ENCODE data around the gene GIT2. TPM values are rescaled to one million over a fixed set of nuclear protein-coding genes. Genes with fewer than 3 reads are reported as not detected.
"Not testable (repeated sequence)": the region's sequence is repeated elsewhere in the genome, so short reads cannot be mapped to it uniquely, and the experiment has no call there.

The GIT2 gene
- total RNA-seq, 1 donor from 2014 or later: 54.2 TPM

GRCh38 chr12:109923481-109924245, 72.5 kb downstream of the GIT2 start:
- no peak for DNase-seq (ENCODE audit: low spot score)

DNA sequence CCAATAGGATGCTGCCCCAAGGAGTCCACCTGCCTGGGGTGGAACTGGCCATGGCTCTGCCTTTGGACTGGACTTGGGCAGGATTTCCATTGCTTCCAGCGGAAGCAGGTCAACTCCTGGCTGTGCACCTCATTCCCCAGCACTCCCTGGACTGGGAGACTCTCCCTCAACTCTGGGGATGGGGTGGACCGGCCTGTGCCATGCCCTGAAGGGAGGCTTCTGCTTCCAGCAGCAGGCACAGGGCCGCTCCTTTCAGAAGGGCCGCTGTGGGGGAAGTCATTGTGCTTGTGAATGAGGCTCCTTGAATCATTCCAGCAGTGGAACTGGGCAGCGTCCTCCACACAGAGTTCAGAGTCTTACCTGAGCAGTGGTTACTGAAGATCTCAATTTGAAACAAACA, 73.1 kb downstream of the GIT2 start:
- DNase-seq (ENCODE audit: low spot score): no peak

DNA sequence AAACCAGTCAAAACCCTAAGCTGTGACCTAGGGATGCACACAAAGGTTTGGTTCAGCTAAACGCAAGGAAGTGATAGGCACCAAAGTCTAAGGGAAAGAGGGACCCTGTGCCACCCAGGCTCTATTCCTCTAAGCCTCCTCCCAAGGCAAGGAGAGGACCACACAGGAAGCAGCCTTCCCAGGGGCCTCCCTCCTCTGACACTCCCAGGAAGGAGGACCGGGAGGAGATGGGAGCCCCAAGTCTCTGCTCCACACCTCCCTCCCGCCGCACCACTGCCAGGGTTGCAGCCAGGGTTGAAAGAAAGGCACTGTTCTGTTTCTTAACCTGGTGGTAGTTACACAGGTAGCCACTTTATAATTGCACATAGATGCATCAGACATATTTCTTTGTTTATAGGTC, 74.2 kb downstream of the GIT2 start:
- DNase-seq (ENCODE audit: low spot score): no peak

GRCh38 chr12:109920261-109920780, 75.8 kb downstream of the GIT2 start:
- no peak for DNase-seq (ENCODE audit: low spot score)

- DNase-seq (ENCODE audit: low spot score): no peak
Observed at GRCh38 chr12:109919456-109919855, 76.7 kb downstream of the GIT2 start.

DNA sequence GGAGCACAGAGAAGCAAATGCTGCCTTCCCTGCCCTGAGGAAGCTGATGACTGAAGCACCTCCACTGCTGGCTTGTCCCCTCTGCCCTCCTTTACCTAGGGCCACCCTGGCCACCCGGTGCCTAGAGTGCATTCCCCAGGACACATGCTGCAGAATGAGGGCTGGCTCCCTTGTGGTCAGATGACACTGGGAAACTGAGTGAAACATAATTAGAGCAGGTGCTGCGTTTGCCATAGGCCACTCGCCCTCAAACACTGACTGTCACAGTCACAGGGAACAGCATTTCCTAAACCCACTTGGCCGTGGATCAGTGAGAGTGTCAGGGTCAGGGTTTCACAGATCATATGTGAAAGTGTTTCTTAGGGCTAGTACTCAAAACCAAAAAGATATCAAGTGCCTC, 80.1 kb downstream of the GIT2 start:
- DNase-seq (ENCODE audit: low spot score): no peak

- no peak for DNase-seq (ENCODE audit: low spot score)
Observed at GRCh38 chr12:109915171-109916040, 80.8 kb downstream of the GIT2 start.

DNA sequence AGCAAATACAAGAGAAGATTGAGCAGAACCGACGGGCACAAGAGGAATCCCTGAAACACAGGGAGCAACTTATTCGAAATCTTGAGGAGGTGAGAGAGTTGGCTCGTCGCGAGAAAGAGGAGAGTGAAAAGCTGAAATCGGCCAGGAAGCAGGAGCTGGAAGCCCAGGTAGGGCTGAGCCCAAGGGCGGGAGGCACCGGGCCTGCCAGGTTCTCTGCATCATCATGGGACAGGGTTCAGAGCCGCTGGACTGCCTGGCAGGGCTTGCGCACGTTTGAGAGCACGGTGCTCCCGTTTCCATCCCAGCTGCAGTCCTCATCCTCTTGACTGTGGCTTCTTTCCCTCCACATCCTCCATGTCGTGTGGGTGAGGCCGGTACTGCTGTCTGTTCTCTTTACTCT, 81.7 kb downstream of the GIT2 start:
- DNase-seq (ENCODE audit: low spot score): no peak

GRCh38 chr12:109912855-109913321, 83.3 kb downstream of the GIT2 start:
- DNase-seq (ENCODE audit: low spot score): no peak

GRCh38 chr12:109910969-109911348, 85.2 kb downstream of the GIT2 start:
- no peak for DNase-seq (ENCODE audit: low spot score)

- no peak for DNase-seq (ENCODE audit: low spot score)
Observed at GRCh38 chr12:109910254-109910968, 85.8 kb downstream of the GIT2 start.

- DNase-seq (ENCODE audit: low spot score): no peak
Observed at GRCh38 chr12:109905301-109905700, 90.9 kb downstream of the GIT2 start.

GRCh38 chr12:109902891-109903418, 93.2 kb downstream of the GIT2 start:
- DNase-seq (ENCODE audit: low spot score): no peak

GRCh38 chr12:109900752-109901580, 95.2 kb downstream of the GIT2 start:
- no peak for DNase-seq (ENCODE audit: low spot score)

DNA sequence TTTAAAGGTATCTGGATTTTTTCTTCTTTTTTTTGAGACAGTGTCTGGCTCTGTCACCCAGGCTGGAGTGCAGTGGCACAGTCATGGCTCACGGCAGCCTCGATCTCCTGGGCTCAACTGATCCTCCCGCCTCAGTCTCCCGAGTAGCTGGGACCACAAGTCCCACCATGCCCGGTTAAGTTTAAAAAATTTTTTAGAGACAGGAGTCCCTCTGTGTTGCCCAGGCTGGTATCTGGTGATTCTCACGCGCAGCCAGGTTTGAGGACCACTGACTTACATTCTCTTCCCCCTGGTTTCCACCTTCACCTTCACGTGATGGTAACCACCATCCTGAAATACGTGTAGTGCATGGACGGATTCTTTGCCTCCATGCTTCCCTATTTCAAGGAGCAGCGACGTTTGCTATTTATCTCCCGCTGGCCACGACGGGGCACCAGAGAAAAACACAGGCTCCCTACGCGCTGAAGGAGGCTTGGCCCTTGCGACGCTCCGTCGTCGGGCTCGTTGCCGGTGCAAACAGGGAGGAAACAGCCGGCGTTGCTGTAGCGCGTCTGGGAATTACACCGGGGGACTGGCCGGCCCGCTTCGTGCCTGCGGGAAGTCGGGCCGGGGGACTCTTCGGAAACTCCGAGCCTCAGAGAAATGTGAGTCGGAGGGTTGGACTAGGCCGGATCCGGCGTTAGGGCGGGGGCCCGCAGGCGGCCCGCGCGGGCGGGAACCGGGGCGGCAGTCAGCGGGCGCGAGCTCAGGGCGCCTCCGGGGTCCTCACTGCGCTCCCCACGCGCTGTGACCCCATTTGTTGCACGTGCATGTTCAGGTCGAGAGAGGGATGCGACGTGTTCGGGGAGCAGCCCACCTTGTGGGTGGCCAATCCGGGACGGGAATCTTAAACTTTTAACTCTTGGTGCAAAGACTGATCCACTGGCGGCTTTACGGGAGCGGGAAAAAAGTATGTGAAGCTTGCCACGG, 96.1 kb downstream of the GIT2 start, which contains the start of gene TCHP:
TSS of gene TCHP (plus strand) at position 492 of the 969 bp plus-strand sequence. CDS start 2,753 bp downstream, outside the sequence.
- DNase-seq (ENCODE audit: low spot score): peak; percentile 93

DNA sequence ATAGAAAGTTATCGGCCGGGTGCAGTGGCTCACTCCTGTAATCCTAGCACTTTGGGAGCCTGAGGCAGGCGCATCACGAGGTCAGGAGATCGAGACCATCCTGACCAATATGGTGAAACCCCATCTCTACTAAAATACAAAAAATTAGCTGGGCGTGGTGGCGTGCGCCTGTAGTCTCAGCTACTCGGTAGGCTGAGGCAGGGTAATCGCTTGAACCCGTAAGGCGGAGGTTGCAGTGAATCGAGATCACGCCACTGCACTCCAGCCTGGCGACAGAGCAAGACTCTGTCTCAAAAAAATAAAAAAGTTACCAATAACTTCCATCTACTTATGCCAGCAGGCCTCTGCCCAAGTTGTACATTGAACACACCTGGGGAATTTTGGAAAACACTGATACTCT, 96.8 kb downstream of the GIT2 start:
- not testable (repeated sequence) for DNase-seq (ENCODE audit: low spot score)

DNA sequence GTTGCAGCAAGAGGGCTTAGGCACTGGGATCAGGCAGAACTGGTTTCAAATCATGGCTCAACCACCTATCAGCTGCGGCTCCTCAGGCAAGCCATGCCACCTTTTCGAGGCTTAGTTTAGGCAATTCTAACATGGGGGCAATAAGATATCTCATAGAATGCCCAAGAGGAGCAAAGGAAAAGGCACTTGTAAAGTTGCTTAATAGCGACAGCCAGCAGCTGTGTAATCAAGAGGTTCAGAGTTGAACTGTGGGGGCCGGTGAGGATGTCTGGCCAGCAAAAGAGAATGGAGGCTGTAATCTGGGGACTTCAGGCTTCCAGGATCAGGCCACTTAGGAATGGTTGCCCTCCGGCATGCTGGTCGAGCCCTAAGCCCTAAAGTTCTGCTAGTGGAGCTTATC, 99.1 kb downstream of the GIT2 start:
- no peak for DNase-seq (ENCODE audit: low spot score)

- DNase-seq (ENCODE audit: low spot score): no peak
Observed at GRCh38 chr12:109896188-109896587, 100.0 kb downstream of the GIT2 start.

DNA sequence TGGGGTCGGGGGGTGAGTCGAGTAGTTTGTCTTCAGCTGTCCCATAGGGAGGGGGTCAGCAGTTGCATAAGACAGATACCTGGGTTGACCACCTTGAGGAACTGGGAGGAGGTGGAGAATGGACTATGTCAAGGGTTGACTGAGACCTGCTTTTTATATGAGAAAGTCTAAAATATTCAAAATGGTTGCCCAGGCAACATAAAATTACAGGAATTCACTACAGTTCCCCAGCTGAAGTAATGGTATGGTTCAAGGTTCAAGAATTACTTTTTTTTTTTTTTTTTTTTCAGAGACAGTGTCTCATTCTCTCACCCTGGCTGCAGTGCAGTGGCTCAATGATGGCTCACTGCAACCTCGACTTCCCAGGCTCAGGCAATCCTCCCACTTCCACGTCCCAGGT, 101.2 kb downstream of the GIT2 start:
- DNase-seq (ENCODE audit: low spot score): no peak
